ENCODE data around the gene NUDC.

The NUDC gene

GRCh38 chr1:26993237-26994019, 71.9 kb downstream of the NUDC start, which contains the start of gene TRNP1:
Gene TRNP1, plus strand, starts transcription at chr1:26993692. Its CDS starts 95 bp downstream, at chr1:26993787.
- peak; percentile 45 for DNase-seq

GRCh38 chr1:26994020-26994786, 72.7 kb downstream of the NUDC start:
- DNase-seq, result no peak

- no peak for DNase-seq
These were observed 73.4 kb downstream of the NUDC start for GRCh38 chr1:26994787-26995517.

GRCh38 chr1:26996024-26996423, 74.5 kb downstream of the NUDC start:
- DNase-seq, result no peak

Measured in hematopoietic multipotent progenitor cell treated with erythropoietin and hydrocortisone succinate and interleukin-3 and kit ligand, for 8 days (in vitro differentiated cells).